ENCODE data around the gene TFDP1.

- TF ChIP-seq CTCF (IDR thresholded peaks at IDR 0.05) (no peak), POLR2A (IDR thresholded peaks at IDR 0.05) (no peak)
Observed at GRCh38 chr13:113552786-113553434, 31.6 kb upstream of the TFDP1 start.

Measured in uterus (tissue), 2 donors.